B cell (primary cell): ENCODE measurements around the gene PTPN4. TPM values are rescaled to one million over a fixed set of nuclear protein-coding genes. Genes with fewer than 3 reads are reported as not detected.

Experiments used
- ATAC-seq: fragments of 200-7000 bp; cut with Tn5 transposase; one replicate; pipeline ENCODE4 v1.10.0; 2021; ENCODE audit warnings: low read depth, mild to moderate bottlenecking, moderate number of reproducible peaks, moderate library complexity
- CTCF ChIA-PET: fragments of 350-600 bp; sonication (Branson Sonifier 250); formaldehyde crosslinking; loops from one replicate; lab custom pipeline; 2021; ENCODE audit warnings: antibody characterized with exemption, inconsistent platforms; lab: Charles Lee
- POLR2A ChIA-PET: fragments of 350-600 bp; sonication (Branson Sonifier 250); formaldehyde crosslinking; loops from one replicate; lab custom pipeline; 2021; ENCODE audit warnings: antibody characterized with exemption; lab: Charles Lee
- DNase-seq: peaks from one replicate; pipeline ENCODE4 v3.0.0; 2013
- H2AFZ ChIP-seq: 2 replicates; pipeline ENCODE4 v1.6.1; 2012; ENCODE audit warnings: mild to moderate bottlenecking, low read depth, low read length; ENCODE audit not compliant: insufficient read depth, poor library complexity, severe bottlenecking
- H3K27ac ChIP-seq, 2 donors: 1 replicate in 1 of 2; 2 replicates in 1 of 2; pipeline ENCODE4 v1.5.1; 2012 to 2013; ENCODE audit warnings: low read length in 2 of 2, mild to moderate bottlenecking in 2 of 2, moderate library complexity in 1 of 2
- H3K27me3 ChIP-seq, 4 experiments: fragments of 200-600 bp in 1 of 4; sonication (generic) in 1 of 4; replicated peaks in 1 of 4; 1 replicate in 2 of 4; 2 replicates in 2 of 4; pipeline versions ENCODE4 v1.6.1 to v1.7.0; 2013 to 2016; ENCODE audit warnings: low read length in 3 of 4, mild to moderate bottlenecking in 2 of 4, mixed read lengths in 1 of 4, moderate library complexity in 1 of 4; ENCODE audit not compliant: insufficient read depth in 4 of 4, control insufficient read depth in 3 of 4; ENCODE audit errors: control extremely low read depth in 1 of 4
- H3K36me3 ChIP-seq, 2 experiments: replicated peaks in 1 of 2; 1 replicate in 1 of 2; 2 replicates in 1 of 2; pipeline versions ENCODE4 v1.6.1 to v1.7.1; 2013; ENCODE audit warnings: low read length in 1 of 2; ENCODE audit not compliant: insufficient read depth in 2 of 2, control insufficient read depth in 1 of 2; ENCODE audit errors: control extremely low read depth in 1 of 2, extremely low read depth in 1 of 2
- H3K4me1 ChIP-seq, 2 donors: fragments of 200-600 bp in 1 of 2; sonication (generic) in 1 of 2; 1 replicate in 1 of 2; 2 replicates in 1 of 2; pipeline versions ENCODE4 v1.5.1 to v1.6.1; 2013 to 2017; ENCODE audit warnings: low read length in 2 of 2; ENCODE audit not compliant: control insufficient read depth in 2 of 2, insufficient read depth in 2 of 2
- H3K4me2 ChIP-seq: replicated peaks from 2 replicates; pipeline ENCODE3; 2012; ENCODE audit warnings: mild to moderate bottlenecking, low read depth, low read length; ENCODE audit not compliant: poor library complexity, severe bottlenecking
- H3K4me3 ChIP-seq, 5 experiments: fragments of 200-600 bp in 1 of 5; sonication (generic) in 1 of 5; 1 replicate in 3 of 5; 2 replicates in 2 of 5; pipeline versions ENCODE4 v1.5.1 to v1.7.0; 2011 to 2016; ENCODE audit warnings: low read length in 4 of 5, mild to moderate bottlenecking in 4 of 5, low read depth in 2 of 5, control low read depth in 1 of 5, moderate library complexity in 1 of 5; ENCODE audit not compliant: insufficient read depth in 1 of 5; ENCODE audit errors: control extremely low read depth in 1 of 5, extremely low read depth in 1 of 5
- H3K79me2 ChIP-seq: fragments of 200-600 bp; sonication (generic); one replicate; pipeline ENCODE4 v1.6.0; 2016; ENCODE audit warnings: low read length; ENCODE audit not compliant: control insufficient read depth, insufficient read depth
- H3K9ac ChIP-seq: fragments of 200-600 bp; sonication (generic); 2 replicates; pipeline ENCODE4 v1.6.1; 2017; ENCODE audit warnings: mild to moderate bottlenecking, low read length, moderate library complexity
- H3K9me3 ChIP-seq, 3 donors: one replicate each; pipeline versions ENCODE4 v1.6.1 to v1.7.1; 2013; ENCODE audit warnings: low read length in 2 of 3; ENCODE audit not compliant: control insufficient read depth in 2 of 3, insufficient read depth in 1 of 3; ENCODE audit errors: control extremely low read depth in 1 of 3
- H4K20me1 ChIP-seq: 2 replicates; pipeline ENCODE4 v1.6.0; 2012; ENCODE audit warnings: mild to moderate bottlenecking, low read length; ENCODE audit not compliant: insufficient read depth, control insufficient read depth, poor library complexity, severe bottlenecking
- H3K27ac Mint-ChIP-seq: one replicate; pipeline ENCODE4 v1.8.0; 2021; ENCODE audit warnings: mixed read lengths
- H3K27me3 Mint-ChIP-seq: one replicate; pipeline ENCODE4 v1.8.0; 2021; ENCODE audit warnings: mixed read lengths
- H3K4me1 Mint-ChIP-seq: one replicate; pipeline ENCODE4 v1.8.0; 2021; ENCODE audit warnings: mixed read lengths
- H3K4me3 Mint-ChIP-seq: one replicate; pipeline ENCODE4 v1.8.0; 2021; ENCODE audit warnings: mixed read lengths
- H3K9me3 Mint-ChIP-seq: one replicate; pipeline ENCODE4 v1.8.0; 2022; ENCODE audit warnings: mixed read lengths; ENCODE audit not compliant: insufficient read depth
- EZH2 ChIP-seq: IDR thresholded peaks from 2 replicates; pipeline ENCODE4 v1.6.1; 2012; ENCODE audit warnings: borderline replicate concordance, low read depth, mild to moderate bottlenecking, moderate library complexity, low read length; ENCODE audit not compliant: insufficient read depth, poor library complexity, severe bottlenecking
- WGBS: methylation state at CpG from one replicate; pipeline ENCODE4 v1.1.5; 2013; ENCODE audit warnings: missing lambda C conversion rate; ENCODE audit not compliant: insufficient coverage; 5-methylcytosine and 5-hydroxymethylcytosine counted together
- intact Hi-C: fragments of 100-400 bp; cut with micrococcal nuclease; formaldehyde crosslinking; loops from one replicate; pipeline ENCODE4 v1.10.0; 2022
- polyA plus RNA-seq: library from polyadenylated mRNA; depleted of rRNA; stranded (reverse); fragments of >200 nt; gene quantifications from 2 replicates; pipeline ENCODE4 v1.2.3, GENCODE V29; 2012
- total RNA-seq, 2 donors: library from RNA; stranded (reverse); fragments of 120-200 nt in 1 of 2; gene quantifications; 1 replicate in 1 of 2; 2 replicates in 1 of 2; pipeline versions ENCODE4 v1.2.3 to v1.2.4, GENCODE V29; 2013 to 2022
- TF ChIP-seq, protein P1 (sequence below): fragments of 200-600 bp; IDR thresholded peaks from one replicate; pipeline ENCODE4 v1.8.0; 2022; ENCODE audit warnings: antibody characterized with exemption, mild to moderate bottlenecking

PTPN4 gene
- total and polyA plus RNA-seq, 2 donors (not counting 1 experiment from before 2014, with no cell fraction given): 12.6 to 54.8 TPM

DNA sequence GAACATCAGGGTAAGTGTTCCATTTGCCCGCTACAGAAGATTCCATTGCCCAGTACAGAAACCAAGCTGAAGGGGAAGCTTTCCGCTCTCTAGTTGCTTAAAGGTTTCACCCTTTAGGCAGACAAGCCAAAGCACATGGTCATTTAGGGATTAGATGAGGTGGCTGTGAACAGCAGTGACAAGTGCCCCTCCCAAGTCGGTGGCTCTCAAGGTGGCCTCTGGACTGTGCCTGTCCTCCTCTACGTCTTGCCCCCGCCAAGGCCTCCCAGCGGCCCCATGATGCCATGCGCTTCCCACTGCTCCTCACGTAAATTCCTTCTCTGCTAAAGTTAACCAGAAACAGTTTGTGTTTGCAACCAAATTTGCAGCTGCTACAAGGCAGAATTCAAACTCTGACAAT, 24.2 kb upstream of the PTPN4 start:
- H3K27ac Mint-ChIP-seq: no peak overlapping the region
- Histone ChIP-seq H3K27ac (no peak overlapping the region), H2AFZ (no peak overlapping the region), H3K36me3 (no peaks in the 10 kb centered on the region), H3K4me1 (no peaks in the 10 kb centered on the region), H3K79me2 (no peaks in the 10 kb centered on the region), H3K9ac (no peak overlapping the region), H3K4me3 (no peak overlapping the region), H3K27me3 (peaks cover 0 to 3% (median 0%) of the 10 kb centered on the region in 4 experiments), H3K9me3 (no peaks in the 10 kb centered on the region), H3K4me2 (no peak overlapping the region), H4K20me1 (no peaks in the 10 kb centered on the region)
- peaks cover 22% of the 10 kb centered on the region for H3K27me3 Mint-ChIP-seq
- TF ChIP-seq, protein P1, sequence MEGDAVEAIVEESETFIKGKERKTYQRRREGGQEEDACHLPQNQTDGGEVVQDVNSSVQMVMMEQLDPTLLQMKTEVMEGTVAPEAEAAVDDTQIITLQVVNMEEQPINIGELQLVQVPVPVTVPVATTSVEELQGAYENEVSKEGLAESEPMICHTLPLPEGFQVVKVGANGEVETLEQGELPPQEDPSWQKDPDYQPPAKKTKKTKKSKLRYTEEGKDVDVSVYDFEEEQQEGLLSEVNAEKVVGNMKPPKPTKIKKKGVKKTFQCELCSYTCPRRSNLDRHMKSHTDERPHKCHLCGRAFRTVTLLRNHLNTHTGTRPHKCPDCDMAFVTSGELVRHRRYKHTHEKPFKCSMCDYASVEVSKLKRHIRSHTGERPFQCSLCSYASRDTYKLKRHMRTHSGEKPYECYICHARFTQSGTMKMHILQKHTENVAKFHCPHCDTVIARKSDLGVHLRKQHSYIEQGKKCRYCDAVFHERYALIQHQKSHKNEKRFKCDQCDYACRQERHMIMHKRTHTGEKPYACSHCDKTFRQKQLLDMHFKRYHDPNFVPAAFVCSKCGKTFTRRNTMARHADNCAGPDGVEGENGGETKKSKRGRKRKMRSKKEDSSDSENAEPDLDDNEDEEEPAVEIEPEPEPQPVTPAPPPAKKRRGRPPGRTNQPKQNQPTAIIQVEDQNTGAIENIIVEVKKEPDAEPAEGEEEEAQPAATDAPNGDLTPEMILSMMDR: no peak
- no peak for TF ChIP-seq EZH2
- intact Hi-C loops: no loop called here
- ATAC-seq (no peak), DNase-seq (no peak)
- POLR2A ChIA-PET: no interaction called here
- no peak overlapping the region for H3K4me3 Mint-ChIP-seq
- CTCF ChIA-PET: interaction anchor here (1.3 kb wide), 1 partner anchor 11 kb away, joined by 3 read pairs; no protein-coding TSS in a partner anchor
- H3K9me3 Mint-ChIP-seq: no peaks in the 10 kb centered on the region
- no peaks in the 10 kb centered on the region for H3K4me1 Mint-ChIP-seq
- 96% methylated on average over 7 of the region's 8 CpGs for WGBS

DNA sequence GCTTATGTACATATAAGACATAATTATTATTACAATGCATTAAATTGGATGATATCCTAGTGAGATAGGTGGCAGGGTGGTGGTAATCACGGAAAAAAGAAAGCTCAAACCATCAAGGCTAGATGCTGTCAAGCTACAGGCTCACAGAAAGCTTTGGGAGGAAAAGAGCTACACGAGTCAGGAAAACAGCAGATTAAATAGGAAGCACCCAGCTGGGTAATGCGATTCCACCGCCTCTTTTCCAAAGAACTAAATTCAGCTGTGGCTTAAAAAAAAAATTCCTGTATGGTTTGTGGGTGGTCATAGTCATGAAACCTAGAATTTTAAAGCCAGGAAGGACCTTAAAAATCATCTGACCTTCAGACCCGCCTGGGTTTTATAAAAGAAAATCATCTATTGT, 23.7 kb upstream of the PTPN4 start:
- Mint-ChIP-seq H3K4me3 (no peak overlapping the region), H3K9me3 (no peaks in the 10 kb centered on the region), H3K27me3 (peaks cover 17% of the 10 kb centered on the region), H3K27ac (no peak overlapping the region), H3K4me1 (no peaks in the 10 kb centered on the region)
- TF ChIP-seq, protein P1: no peak
- no peak for TF ChIP-seq EZH2
- H2AFZ ChIP-seq: no peak overlapping the region
- ChIA-PET CTCF (interaction anchor here (1.3 kb wide), 1 partner anchor 11 kb away, joined by 3 read pairs; no protein-coding TSS in a partner anchor), POLR2A (no interaction called here)
- no peak overlapping the region for H3K4me2 ChIP-seq
- no peak overlapping the region for H3K4me3 ChIP-seq
- ATAC-seq (no peak), DNase-seq (no peak)
- H3K9me3 ChIP-seq: no peaks in the 10 kb centered on the region
- no peak overlapping the region for H3K9ac ChIP-seq
- no peaks in the 10 kb centered on the region for H3K36me3 ChIP-seq
- 92% methylated on average over 2 of the region's 5 CpGs for WGBS
- H3K79me2 ChIP-seq: no peaks in the 10 kb centered on the region
- intact Hi-C loops: no loop called here
- H3K27ac ChIP-seq: no peak overlapping the region
- no peaks in the 10 kb centered on the region for H3K4me1 ChIP-seq
- H4K20me1 ChIP-seq: no peaks in the 10 kb centered on the region
- H3K27me3 ChIP-seq: peaks cover 0 to 3% (median 0%) of the 10 kb centered on the region in 4 experiments
